Vagina (tissue), 2 donors: ENCODE results near the gene APOC3.

ENCODE experiments used
- POLR2A ChIP-seq, 2 donors: fragments of 450-650 bp; IDR thresholded peaks; one replicate each; pipeline ENCODE4 v1.6.1; 2017; ENCODE audit warnings: antibody characterized with exemption in 2 of 2, mild to moderate bottlenecking in 2 of 2, moderate library complexity in 2 of 2
- POLR2AphosphoS5 ChIP-seq, 2 donors: sonication (generic); formaldehyde crosslinking; IDR thresholded peaks; one replicate each; pipeline ENCODE4 v1.9.0; 2017; ENCODE audit warnings: antibody characterized with exemption in 2 of 2, mild to moderate bottlenecking in 2 of 2, low read depth in 1 of 2; ENCODE audit not compliant: insufficient read depth in 1 of 2
- TF ChIP-seq, protein P1 (sequence below), 3 experiments: fragments of 450-650 bp in 2 of 3; fragments of 200-600 bp in 1 of 3; sonication (generic) in 1 of 3; IDR thresholded peaks; one replicate each; pipeline ENCODE4 v1.5.1; 2017 to 2019; ENCODE audit warnings: antibody characterized with exemption in 3 of 3, mild to moderate bottlenecking in 2 of 3, moderate library complexity in 2 of 3

DNA sequence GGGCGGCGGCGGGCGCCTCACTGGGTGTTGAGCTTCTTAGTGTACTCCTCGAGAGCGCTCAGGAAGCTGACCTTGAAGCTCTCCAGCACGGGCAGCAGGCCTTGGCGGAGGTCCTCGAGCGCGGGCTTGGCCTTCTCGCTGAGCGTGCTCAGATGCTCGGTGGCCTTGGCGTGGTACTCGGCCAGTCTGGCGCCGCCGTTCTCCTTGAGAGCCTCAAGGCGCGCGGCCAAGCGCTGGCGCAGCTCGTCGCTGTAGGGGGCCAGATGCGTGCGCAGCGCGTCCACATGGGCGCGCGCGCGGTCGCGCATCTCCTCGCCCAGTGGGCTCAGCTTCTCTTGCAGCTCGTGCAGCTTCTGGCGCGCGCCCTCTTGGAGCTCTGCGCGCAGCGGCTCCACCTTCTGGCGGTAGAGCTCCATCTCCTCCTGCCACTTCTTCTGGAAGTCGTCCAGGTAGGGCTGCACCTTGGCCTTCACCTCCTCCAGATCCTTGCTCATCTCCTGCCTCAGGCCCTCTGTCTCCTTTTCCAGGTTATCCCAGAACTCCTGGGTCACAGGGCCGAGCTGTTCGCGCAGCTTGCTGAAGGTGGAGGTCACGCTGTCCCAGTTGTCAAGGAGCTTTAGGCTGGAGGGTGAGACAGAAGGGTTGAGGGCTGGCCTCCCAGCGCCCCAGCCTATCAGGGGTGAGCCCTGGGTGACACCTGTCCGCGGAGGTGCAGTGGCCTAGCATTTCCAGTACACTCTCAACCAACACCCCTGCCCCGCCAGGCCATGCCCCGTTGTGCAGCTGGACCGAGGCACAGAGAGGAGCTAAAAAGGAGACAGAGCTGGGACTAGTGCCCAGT is 6.3 kb downstream of the APOC3 start:
- peak in 1 of 2 donors; percentile 64 for TF ChIP-seq POLR2AphosphoS5 (IDR thresholded peaks at IDR 0.05; ENCODE audit: insufficient read depth in 1 of 2, low read depth in 1 of 2)
- TF ChIP-seq, protein P1, sequence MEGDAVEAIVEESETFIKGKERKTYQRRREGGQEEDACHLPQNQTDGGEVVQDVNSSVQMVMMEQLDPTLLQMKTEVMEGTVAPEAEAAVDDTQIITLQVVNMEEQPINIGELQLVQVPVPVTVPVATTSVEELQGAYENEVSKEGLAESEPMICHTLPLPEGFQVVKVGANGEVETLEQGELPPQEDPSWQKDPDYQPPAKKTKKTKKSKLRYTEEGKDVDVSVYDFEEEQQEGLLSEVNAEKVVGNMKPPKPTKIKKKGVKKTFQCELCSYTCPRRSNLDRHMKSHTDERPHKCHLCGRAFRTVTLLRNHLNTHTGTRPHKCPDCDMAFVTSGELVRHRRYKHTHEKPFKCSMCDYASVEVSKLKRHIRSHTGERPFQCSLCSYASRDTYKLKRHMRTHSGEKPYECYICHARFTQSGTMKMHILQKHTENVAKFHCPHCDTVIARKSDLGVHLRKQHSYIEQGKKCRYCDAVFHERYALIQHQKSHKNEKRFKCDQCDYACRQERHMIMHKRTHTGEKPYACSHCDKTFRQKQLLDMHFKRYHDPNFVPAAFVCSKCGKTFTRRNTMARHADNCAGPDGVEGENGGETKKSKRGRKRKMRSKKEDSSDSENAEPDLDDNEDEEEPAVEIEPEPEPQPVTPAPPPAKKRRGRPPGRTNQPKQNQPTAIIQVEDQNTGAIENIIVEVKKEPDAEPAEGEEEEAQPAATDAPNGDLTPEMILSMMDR (IDR thresholded peaks at IDR 0.05), result peak in 2 of 3 experiments; percentile 17 to 63
- TF ChIP-seq POLR2A (IDR thresholded peaks at IDR 0.05), result no peak
